ENCODE results near the gene CPNE8. TPM values are rescaled to one million over a fixed set of nuclear protein-coding genes. Genes with fewer than 3 reads are reported as not detected.

CPNE8 gene
- total RNA-seq, 1 donor from 2014 or later, result 2.2 TPM

GRCh38 chr12:38772437-38772836 lies 133.0 kb downstream of the CPNE8 start:
- H3K27me3 Mint-ChIP-seq, result no peaks in the 10 kb centered on the region
- no peak for TF ChIP-seq CTCF (IDR thresholded peaks at IDR 0.05)
- DNase-seq, result no peak
- no peaks in the 10 kb centered on the region for H3K9me3 Mint-ChIP-seq
- H3K4me3 Mint-ChIP-seq, result no peak overlapping the region
- H3K27ac Mint-ChIP-seq, result no peak overlapping the region
- no peaks in the 10 kb centered on the region for H3K36me3 Mint-ChIP-seq (ENCODE audit: low read depth)
- peaks cover 9% of the 10 kb centered on the region for H3K4me1 Mint-ChIP-seq
- intact Hi-C loops (cut with micrococcal nuclease), result no loop called here
- ATAC-seq (ENCODE audit: low read depth), result no peak
- POLR2A ChIA-PET, result no interaction called here
- CTCF ChIA-PET, result no interaction called here

- POLR2A ChIA-PET, result no interaction called here
- Mint-ChIP-seq H3K36me3 (ENCODE audit: low read depth) (no peaks in the 10 kb centered on the region), H3K27ac (peak overlapping the region; percentile 24), H3K9me3 (no peaks in the 10 kb centered on the region), H3K4me1 (peaks cover 9% of the 10 kb centered on the region), H3K4me3 (peak overlapping the region; percentile 44), H3K27me3 (no peaks in the 10 kb centered on the region)
- TF ChIP-seq CTCF (IDR thresholded peaks at IDR 0.05), result no peak
- intact Hi-C loops (cut with micrococcal nuclease), result no loop called here
- ATAC-seq (ENCODE audit: low read depth) (peak; percentile 50), DNase-seq (no peak)
- CTCF ChIA-PET, result no interaction called here
Observed at GRCh38 chr12:38771871-38772270, 133.5 kb downstream of the CPNE8 start.

GRCh38 chr12:38761636-38762342 lies 143.6 kb downstream of the CPNE8 start:
- H3K4me3 Mint-ChIP-seq, result no peak overlapping the region
- no peak overlapping the region for H3K27ac Mint-ChIP-seq
- CTCF ChIA-PET, result no interaction called here
- H3K9me3 Mint-ChIP-seq, result no peaks in the 10 kb centered on the region
- ATAC-seq (ENCODE audit: low read depth) (no peak), DNase-seq (no peak)
- no peaks in the 10 kb centered on the region for H3K36me3 Mint-ChIP-seq (ENCODE audit: low read depth)
- no peaks in the 10 kb centered on the region for H3K4me1 Mint-ChIP-seq
- H3K27me3 Mint-ChIP-seq, result no peaks in the 10 kb centered on the region
- TF ChIP-seq CTCF (IDR thresholded peaks at IDR 0.05), result no peak
- POLR2A ChIA-PET, result no interaction called here
- intact Hi-C loops (cut with micrococcal nuclease), result no loop called here

- TF ChIP-seq CTCF (IDR thresholded peaks at IDR 0.05), result no peak
Observed at GRCh38 chr12:38761111-38761510, 144.3 kb downstream of the CPNE8 start.

GRCh38 chr12:38759621-38760020 lies 145.8 kb downstream of the CPNE8 start:
- intact Hi-C loops (cut with micrococcal nuclease), result no loop called here
- no peak for ATAC-seq (ENCODE audit: low read depth)
- no peak overlapping the region for H3K27ac Mint-ChIP-seq
- no peak for TF ChIP-seq CTCF (IDR thresholded peaks at IDR 0.05)
- H3K9me3 Mint-ChIP-seq, result no peaks in the 10 kb centered on the region
- ChIA-PET CTCF (no interaction called here), POLR2A (no interaction called here)
- H3K27me3 Mint-ChIP-seq, result no peaks in the 10 kb centered on the region
- H3K4me3 Mint-ChIP-seq, result no peak overlapping the region
- H3K36me3 Mint-ChIP-seq (ENCODE audit: low read depth), result no peaks in the 10 kb centered on the region
- no peaks in the 10 kb centered on the region for H3K4me1 Mint-ChIP-seq
- DNase-seq, result no peak

More at GRCh38 chr12:38761111-38761510, 144.3 kb downstream of the CPNE8 start:
- H3K4me3 Mint-ChIP-seq, result no peak overlapping the region
- ChIA-PET POLR2A (no interaction called here), CTCF (no interaction called here)
- no peaks in the 10 kb centered on the region for H3K4me1 Mint-ChIP-seq
- intact Hi-C loops (cut with micrococcal nuclease), result no loop called here
- H3K27me3 Mint-ChIP-seq, result no peaks in the 10 kb centered on the region
- ATAC-seq (ENCODE audit: low read depth) (no peak), DNase-seq (no peak)
- H3K9me3 Mint-ChIP-seq, result no peaks in the 10 kb centered on the region
- H3K27ac Mint-ChIP-seq, result no peak overlapping the region
- no peaks in the 10 kb centered on the region for H3K36me3 Mint-ChIP-seq (ENCODE audit: low read depth)

All from activated B cell treated with CpG ODN at 0.5 μM for 24 hours (primary cell).